GM19452 (cell line): ENCODE results near the gene KIAA0825.

Experiments
- ATAC-seq: cut with Tn5 transposase; IDR thresholded peaks from one replicate; pipeline ENCODE4 v1.9.1; 2021; ENCODE audit not compliant: unreplicated experiment

KIAA0825 gene

GRCh38 chr5:94314460-94315131, 303.8 kb downstream of the KIAA0825 start:
- no peak for ATAC-seq

- ATAC-seq = no peak
Observed at GRCh38 chr5:94313696-94314095, 304.7 kb downstream of the KIAA0825 start.

- ATAC-seq = no peak
Observed at GRCh38 chr5:94313188-94313587, 305.2 kb downstream of the KIAA0825 start.

- ATAC-seq = no peak
Observed at GRCh38 chr5:94312298-94312697, 306.1 kb downstream of the KIAA0825 start.

- no peak for ATAC-seq
Observed at GRCh38 chr5:94310833-94311232, 307.6 kb downstream of the KIAA0825 start.

GRCh38 chr5:94309141-94309540, 309.3 kb downstream of the KIAA0825 start:
- no peak for ATAC-seq

GRCh38 chr5:94308442-94308841, 310.0 kb downstream of the KIAA0825 start:
- ATAC-seq = no peak

GRCh38 chr5:94304146-94304545, 314.3 kb downstream of the KIAA0825 start:
- no peak for ATAC-seq

- no peak for ATAC-seq
Observed at GRCh38 chr5:94288937-94289336, 329.5 kb downstream of the KIAA0825 start.

GRCh38 chr5:94285984-94286383, 332.4 kb downstream of the KIAA0825 start:
- ATAC-seq = no peak

GRCh38 chr5:94283093-94283492, 335.3 kb downstream of the KIAA0825 start:
- ATAC-seq = no peak

GRCh38 chr5:94281236-94281801, 337.1 kb downstream of the KIAA0825 start:
- no peak for ATAC-seq

- ATAC-seq = no peak
Observed at GRCh38 chr5:94276751-94277150, 341.7 kb downstream of the KIAA0825 start.

GRCh38 chr5:94276048-94276447, 342.4 kb downstream of the KIAA0825 start:
- no peak for ATAC-seq

- ATAC-seq = no peak
Observed at GRCh38 chr5:94274707-94275106, 343.7 kb downstream of the KIAA0825 start.

- no peak for ATAC-seq
Observed at GRCh38 chr5:94268226-94268625, 350.2 kb downstream of the KIAA0825 start.

- no peak for ATAC-seq
Observed at GRCh38 chr5:94267350-94267899, 351.0 kb downstream of the KIAA0825 start.

GRCh38 chr5:94266170-94266569, 352.2 kb downstream of the KIAA0825 start:
- ATAC-seq = no peak

GRCh38 chr5:94263068-94263467, 355.3 kb downstream of the KIAA0825 start:
- no peak for ATAC-seq

GRCh38 chr5:94260096-94260495, 358.3 kb downstream of the KIAA0825 start:
- ATAC-seq = no peak

- ATAC-seq = no peak
Observed at GRCh38 chr5:94254214-94254613, 364.2 kb downstream of the KIAA0825 start.

GRCh38 chr5:94250985-94251384, 367.4 kb downstream of the KIAA0825 start:
- ATAC-seq = no peak

- no peak for ATAC-seq
Observed at GRCh38 chr5:94249430-94249829, 369.0 kb downstream of the KIAA0825 start.
